Left lung (tissue), 10 donors: ENCODE data around the gene NLRP1. TPM values are rescaled to one million over a fixed set of nuclear protein-coding genes. Genes with fewer than 3 reads are reported as not detected.

Experiments
- ATAC-seq: fragments of 200-7000 bp; cut with Tn5 transposase; one replicate; pipeline ENCODE4 v1.9.1; 2020; ENCODE audit warnings: moderate library complexity
- DNase-seq, 4 donors: peaks; one replicate each; pipeline ENCODE4 v3.0.0-alpha.2; 2013 to 2020
- H3K27ac ChIP-seq, 2 donors: fragments of 200-600 bp; sonication (generic) in 1 of 2; one replicate each; pipeline versions ENCODE4 v1.5.0 to v1.8.0; 2020 to 2021
- H3K27me3 ChIP-seq, 2 donors: fragments of 200-600 bp; sonication (generic) in 1 of 2; one replicate each; pipeline versions ENCODE4 v1.5.0 to v1.8.0; 2020 to 2021
- H3K36me3 ChIP-seq, 2 donors: fragments of 200-600 bp; sonication (generic) in 1 of 2; one replicate each; pipeline versions ENCODE4 v1.5.0 to v1.8.0; 2020 to 2021
- H3K4me1 ChIP-seq, 2 donors: fragments of 200-600 bp; one replicate each; pipeline ENCODE4 v1.8.0; 2021
- H3K4me3 ChIP-seq, 2 donors: fragments of 200-600 bp; sonication (generic) in 1 of 2; one replicate each; pipeline versions ENCODE4 v1.5.0 to v1.8.0; 2020 to 2021; ENCODE audit warnings: mild to moderate bottlenecking in 1 of 2
- H3K9me3 ChIP-seq, 2 donors: fragments of 200-600 bp; sonication (generic) in 1 of 2; one replicate each; pipeline versions ENCODE4 v1.5.0 to v1.8.0; 2020 to 2021
- intact Hi-C, 2 donors: fragments of 100-400 bp; cut with DNase I; formaldehyde crosslinking; loops; one replicate each; pipeline versions ENCODE4 v1.11.2 to v1.14.2; 2022
- polyA plus RNA-seq, 6 donors: library from polyadenylated mRNA; unstranded; fragments of 120-200 nt; gene quantifications; one replicate each; pipeline ENCODE4 v1.2.1, GENCODE V29; 2013; ENCODE audit not compliant: insufficient read length in 6 of 6
- total RNA-seq, 2 donors: library from RNA; stranded (reverse); fragmentation: NEBNext Ultra II Directional; extraction: Animal tissue kit (Norgen Biotek cat#: 25700); gene quantifications; one replicate each; pipeline ENCODE4 v1.2.1, GENCODE V29; 2021
- TF ChIP-seq, protein P1 (sequence below), 2 donors: fragments of 200-600 bp; sonication (generic) in 1 of 2; IDR thresholded peaks; one replicate each; pipeline versions ENCODE4 v1.5.0 to v1.8.0; 2021; ENCODE audit warnings: antibody characterized with exemption in 2 of 2
- donor health status: DM: no; HTN: yes; CAD: no.
- donor health status: DM: no; HTN: no; CAD: no.

The NLRP1 gene
- total and polyA plus RNA-seq, 8 donors: 16.1 to 36.4 (median 31.2) TPM

DNA sequence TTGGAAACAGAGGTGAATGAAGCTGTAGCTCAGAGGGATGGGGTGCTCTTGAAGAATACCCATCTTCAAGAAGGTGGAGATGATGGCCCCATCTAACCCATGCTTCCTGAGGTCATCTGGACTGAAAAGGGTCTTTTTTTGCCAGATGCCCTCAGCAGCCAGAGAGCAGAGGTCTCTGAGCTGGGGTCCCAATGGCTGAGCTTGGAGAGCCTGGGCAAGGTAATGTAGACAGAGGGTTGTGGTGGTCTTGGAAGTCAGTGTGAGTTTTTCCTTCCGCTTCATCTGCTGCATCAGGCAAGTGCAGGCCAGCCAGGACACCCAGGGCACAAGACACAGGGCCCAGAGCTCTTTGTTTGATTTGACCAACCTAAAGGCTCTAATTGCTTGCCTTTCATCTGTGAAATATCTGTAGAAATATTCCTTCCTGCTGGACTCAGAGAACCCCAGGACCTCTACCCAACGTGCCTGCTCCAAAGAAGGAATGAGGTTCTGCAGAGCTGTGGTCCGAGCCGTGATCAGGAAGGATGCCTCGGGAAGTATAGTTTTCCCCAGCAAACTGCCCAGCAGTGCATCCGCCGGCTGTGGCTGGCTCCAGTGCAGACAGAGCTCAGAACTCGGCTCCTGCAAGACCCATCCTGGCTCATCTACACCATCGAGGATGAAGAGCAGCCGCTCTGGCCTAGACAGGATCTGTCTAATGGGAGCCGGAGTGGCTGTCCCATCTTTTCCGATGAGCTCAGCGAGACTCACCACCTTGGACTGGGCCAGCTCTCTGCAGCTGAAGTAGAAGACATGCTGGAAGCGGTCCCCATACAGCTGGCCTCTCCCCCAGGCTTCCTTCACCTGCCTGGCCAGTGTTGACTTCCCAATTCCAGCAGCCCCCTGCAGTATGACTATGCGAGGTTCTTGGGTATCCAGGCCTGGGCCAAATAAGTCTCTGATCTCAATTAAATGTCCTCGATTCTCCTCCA lies 25.2 kb downstream of the NLRP1 start:
- intact Hi-C loops: no loop called here
- Histone ChIP-seq H3K9me3 (no peaks in the 10 kb centered on the region), H3K27ac (no peak overlapping the region), H3K27me3 (no peaks in the 10 kb centered on the region), H3K4me1 (no peaks in the 10 kb centered on the region), H3K4me3 (no peak overlapping the region), H3K36me3 (peaks cover 0 to 31% of the 10 kb centered on the region in 2 donors)
- DNase-seq (no peak), ATAC-seq (no peak)
- TF ChIP-seq, protein P1, sequence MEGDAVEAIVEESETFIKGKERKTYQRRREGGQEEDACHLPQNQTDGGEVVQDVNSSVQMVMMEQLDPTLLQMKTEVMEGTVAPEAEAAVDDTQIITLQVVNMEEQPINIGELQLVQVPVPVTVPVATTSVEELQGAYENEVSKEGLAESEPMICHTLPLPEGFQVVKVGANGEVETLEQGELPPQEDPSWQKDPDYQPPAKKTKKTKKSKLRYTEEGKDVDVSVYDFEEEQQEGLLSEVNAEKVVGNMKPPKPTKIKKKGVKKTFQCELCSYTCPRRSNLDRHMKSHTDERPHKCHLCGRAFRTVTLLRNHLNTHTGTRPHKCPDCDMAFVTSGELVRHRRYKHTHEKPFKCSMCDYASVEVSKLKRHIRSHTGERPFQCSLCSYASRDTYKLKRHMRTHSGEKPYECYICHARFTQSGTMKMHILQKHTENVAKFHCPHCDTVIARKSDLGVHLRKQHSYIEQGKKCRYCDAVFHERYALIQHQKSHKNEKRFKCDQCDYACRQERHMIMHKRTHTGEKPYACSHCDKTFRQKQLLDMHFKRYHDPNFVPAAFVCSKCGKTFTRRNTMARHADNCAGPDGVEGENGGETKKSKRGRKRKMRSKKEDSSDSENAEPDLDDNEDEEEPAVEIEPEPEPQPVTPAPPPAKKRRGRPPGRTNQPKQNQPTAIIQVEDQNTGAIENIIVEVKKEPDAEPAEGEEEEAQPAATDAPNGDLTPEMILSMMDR (IDR thresholded peaks at IDR 0.05): no peak

DNA sequence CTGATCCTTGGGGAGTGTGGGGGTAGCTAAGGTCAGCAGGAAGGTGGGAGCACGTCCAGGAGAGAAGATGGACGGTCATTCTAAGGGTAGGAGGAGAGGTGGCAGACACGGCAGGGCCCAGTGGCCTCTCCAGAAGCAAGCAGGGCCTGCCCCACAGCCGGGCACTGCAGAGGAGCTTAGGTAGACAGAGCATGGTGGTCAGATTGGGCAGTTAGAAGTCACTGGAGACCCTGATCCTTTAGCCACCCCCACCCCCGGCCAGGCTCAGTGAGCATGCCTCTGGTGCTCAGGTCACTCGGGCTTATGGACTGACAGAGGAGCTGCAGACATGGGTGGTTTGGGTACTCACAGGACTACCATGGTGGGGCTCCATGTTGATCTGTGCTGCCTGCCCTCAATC lies 26.3 kb downstream of the NLRP1 start:
- Histone ChIP-seq H3K27ac (no peak overlapping the region), H3K27me3 (no peaks in the 10 kb centered on the region), H3K4me1 (no peaks in the 10 kb centered on the region), H3K4me3 (no peak overlapping the region), H3K9me3 (no peaks in the 10 kb centered on the region), H3K36me3 (peaks cover 0 to 37% of the 10 kb centered on the region in 2 donors)
- no peak for DNase-seq
- intact Hi-C loops: no loop called here
- TF ChIP-seq, protein P1 (IDR thresholded peaks at IDR 0.05): no peak
- ATAC-seq: no peak

DNA sequence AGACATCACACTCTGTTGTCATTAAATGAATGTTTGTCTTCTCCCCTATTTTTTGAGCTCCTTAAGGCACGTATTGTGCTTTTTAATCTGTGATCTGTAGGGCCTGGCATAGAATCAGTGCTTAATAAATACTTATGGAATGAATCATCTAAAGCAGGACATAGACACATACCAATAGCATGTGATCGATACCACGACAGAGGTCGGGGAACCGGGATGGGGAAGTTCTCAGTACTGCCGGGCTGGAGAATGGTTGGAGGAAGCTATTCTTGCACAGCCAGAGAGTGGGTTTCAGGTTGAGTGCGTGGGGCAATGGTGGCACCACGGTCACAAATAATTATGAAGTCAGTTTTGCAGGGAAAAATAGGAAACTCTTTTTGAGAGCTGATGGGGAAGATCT lies 26.8 kb downstream of the NLRP1 start:
- intact Hi-C loops: no loop called here

DNA sequence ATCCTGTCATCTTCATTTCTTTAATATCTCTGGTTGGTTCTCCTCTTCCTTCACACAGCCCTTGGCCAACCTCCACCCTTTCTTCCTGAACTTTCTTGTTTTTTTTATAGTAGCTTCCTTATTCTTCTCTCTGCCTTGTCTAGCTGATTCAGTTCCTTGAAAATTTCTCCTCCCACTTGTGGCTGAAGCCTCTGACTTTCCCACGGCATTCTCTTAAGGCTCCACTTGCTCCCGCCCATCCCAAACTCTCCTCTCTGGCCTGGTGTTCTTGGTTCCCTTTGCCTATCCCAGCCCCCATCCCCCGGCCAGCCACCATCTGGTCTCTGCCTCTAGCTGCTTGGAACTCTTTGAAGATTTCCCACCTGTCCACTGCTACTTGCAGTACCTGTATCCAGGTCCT lies 29.1 kb downstream of the NLRP1 start:
- intact Hi-C loops: no loop called here
- peaks cover 0 to 48% of the 10 kb centered on the region in 2 donors for H3K36me3 ChIP-seq
- no peak overlapping the region for H3K27ac ChIP-seq

More for the DNA sequence above, 26.8 kb downstream of the NLRP1 start:
- ATAC-seq: no peak
- no peaks in the 10 kb centered on the region for H3K4me1 ChIP-seq
- no peak overlapping the region for H3K4me3 ChIP-seq
- no peaks in the 10 kb centered on the region for H3K9me3 ChIP-seq
- TF ChIP-seq, protein P1 (IDR thresholded peaks at IDR 0.05): no peak
- DNase-seq: no peak
- H3K36me3 ChIP-seq: peaks cover 0 to 40% of the 10 kb centered on the region in 2 donors
- H3K27ac ChIP-seq: no peak overlapping the region
- H3K27me3 ChIP-seq: no peaks in the 10 kb centered on the region

DNA sequence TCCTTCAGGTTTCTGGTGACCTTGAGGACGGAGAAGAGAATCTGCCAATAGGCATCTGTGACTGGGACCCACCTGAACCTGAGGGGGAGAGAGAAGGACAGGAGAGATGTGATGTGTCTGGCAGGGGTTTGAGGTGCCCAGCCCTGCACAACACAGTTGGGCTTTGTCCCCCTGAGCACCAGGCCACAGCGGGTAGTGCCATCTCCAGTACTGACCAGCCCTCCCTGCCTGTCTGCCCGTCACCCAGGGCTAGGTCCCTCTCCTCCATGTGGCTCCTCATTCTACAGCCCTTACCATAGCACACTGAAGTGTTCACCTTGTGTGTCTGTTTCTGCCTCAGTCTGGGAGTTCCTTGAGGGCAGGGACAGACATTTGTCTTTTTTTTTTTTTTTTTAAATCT lies 30.8 kb downstream of the NLRP1 start:
- Histone ChIP-seq H3K27me3 (no peaks in the 10 kb centered on the region), H3K4me1 (no peaks in the 10 kb centered on the region), H3K36me3 (peaks cover 0 to 33% of the 10 kb centered on the region in 2 donors), H3K9me3 (no peaks in the 10 kb centered on the region), H3K4me3 (no peak overlapping the region), H3K27ac (no peak overlapping the region)
- intact Hi-C loops: no loop called here
- no peak for ATAC-seq
- DNase-seq: no peak
- TF ChIP-seq, protein P1 (IDR thresholded peaks at IDR 0.05): no peak

More for the DNA sequence above, 29.1 kb downstream of the NLRP1 start:
- H3K9me3 ChIP-seq: no peaks in the 10 kb centered on the region
- no peaks in the 10 kb centered on the region for H3K27me3 ChIP-seq
- TF ChIP-seq, protein P1 (IDR thresholded peaks at IDR 0.05): no peak
- ATAC-seq: no peak
- no peak for DNase-seq
- H3K4me1 ChIP-seq: no peaks in the 10 kb centered on the region
- no peak overlapping the region for H3K4me3 ChIP-seq
